Measurements from ENCODE around the gene GC. TPM values are rescaled to one million over a fixed set of nuclear protein-coding genes. Genes with fewer than 3 reads are reported as not detected.

Gene GC
- total and polyA plus RNA-seq, 10 of the 15 experiments (the other 5 are each of a cell fraction or from before 2014, with no cell fraction given), result 2.3 TPM; not detected in 9

GRCh38 chr4:71765821-71766383, 18.0 kb downstream of the GC start:
- no peaks in the 10 kb centered on the region for H4K20me1 ChIP-seq (ENCODE audit: control insufficient read depth, insufficient read depth)
- no peaks in the 10 kb centered on the region for H3K4me1 ChIP-seq (ENCODE audit: control insufficient read depth, insufficient read depth, low read length)
- no peak overlapping the region for H2AFZ ChIP-seq (ENCODE audit: control insufficient read depth, low read depth, low read length)
- RAD21 ChIA-PET (ENCODE audit: unreplicated experiment), result no interaction called here
- no peaks in the 10 kb centered on the region for H3K79me2 ChIP-seq (ENCODE audit: control insufficient read depth, insufficient read depth, low read length)
- DNase-seq (ENCODE audit: low read depth, low spot score), result no peak
- CTCF ChIA-PET, result no interaction called here
- no peaks in the 10 kb centered on the region for H3K9me3 ChIP-seq (replicated peaks; ENCODE audit: control insufficient read depth, insufficient read depth, low read length)
- no TSS peak for BruUV-seq (replicated peaks)
- SMC1A ChIA-PET (ENCODE audit: uncharacterized antibody, unreplicated experiment), result no interaction called here
- WGBS (ENCODE audit: insufficient coverage, insufficient replicate concordance, low lambda C conversion rate, missing lambda C conversion rate), result 0% methylated on average over 2 of the region's 2 CpGs
- TF ChIP-seq MYC (IDR thresholded peaks at IDR 0.05; ENCODE audit: insufficient read depth, insufficient read length, insufficient replicate concordance, low read length, severe bottlenecking) (no peak), HDAC2 (IDR thresholded peaks at IDR 0.05) (no peak), SREBF1 (IDR thresholded peaks at IDR 0.05; ENCODE audit: low read length) (no peak), ZZZ3 (IDR thresholded peaks at IDR 0.05; ENCODE audit: control insufficient read depth, insufficient read length, low read depth) (no peak), HCFC1 (IDR thresholded peaks at IDR 0.05; ENCODE audit: low read length) (no peak), BRCA1 (IDR thresholded peaks at IDR 0.05; ENCODE audit: low read depth, low read length) (no peak), ETV6 (conservative IDR thresholded peaks at IDR 0.05 in 1 of 2, IDR thresholded peaks at IDR 0.05 in 1 of 2; ENCODE audit: borderline replicate concordance in 1 of 2, low read depth in 1 of 2) (no peak)
- POLR2A ChIA-PET, result no interaction called here
- in situ Hi-C loops (cut with MboI) (no loop called here), intact Hi-C loops (cut with micrococcal nuclease; ENCODE audit: unreplicated experiment) (no loop called here)
- H3K36me3 ChIP-seq (ENCODE audit: control insufficient read depth in 2 of 2, insufficient read depth in 2 of 2, low read length in 1 of 2), result no peaks in the 10 kb centered on the region
- FAIRE-seq, result no peak
- no peaks in the 10 kb centered on the region for H3K27me3 ChIP-seq (replicated peaks in 1 of 2; ENCODE audit: control insufficient read depth in 2 of 2, insufficient read depth in 2 of 2, low read length in 1 of 2)
- no peak overlapping the region for H3K4me2 ChIP-seq (ENCODE audit: control insufficient read depth, insufficient read depth)
- H3K4me3 ChIP-seq, result no peak overlapping the region
- no peak overlapping the region for H3K9ac ChIP-seq (ENCODE audit: control insufficient read depth, insufficient read depth, low read length)
- ATAC-seq, result no peak
- H3K27ac ChIP-seq (ENCODE audit: control insufficient read depth, insufficient read depth), result no peak overlapping the region

GRCh38 chr4:71765350-71765749, 18.5 kb downstream of the GC start:
- WGBS (ENCODE audit: insufficient coverage, insufficient replicate concordance, low lambda C conversion rate, missing lambda C conversion rate), result 12% methylated on average over 4 of the region's 4 CpGs
- H3K4me1 ChIP-seq (ENCODE audit: control insufficient read depth, insufficient read depth, low read length), result no peaks in the 10 kb centered on the region
- no peaks in the 10 kb centered on the region for H4K20me1 ChIP-seq (ENCODE audit: control insufficient read depth, insufficient read depth)
- ChIA-PET POLR2A (no interaction called here), RAD21 (ENCODE audit: unreplicated experiment) (no interaction called here), SMC1A (ENCODE audit: uncharacterized antibody, unreplicated experiment) (no interaction called here), CTCF (no interaction called here)
- H2AFZ ChIP-seq (ENCODE audit: control insufficient read depth, low read depth, low read length), result no peak overlapping the region
- DNase-seq (ENCODE audit: low read depth, low spot score) (no peak), ATAC-seq (no peak), FAIRE-seq (no peak)
- no peak overlapping the region for H3K4me2 ChIP-seq (ENCODE audit: control insufficient read depth, insufficient read depth)
- no peaks in the 10 kb centered on the region for H3K79me2 ChIP-seq (ENCODE audit: control insufficient read depth, insufficient read depth, low read length)
- TF ChIP-seq BACH1 (IDR thresholded peaks at IDR 0.05; ENCODE audit: borderline replicate concordance) (no peak), NR2C2 (IDR thresholded peaks at IDR 0.05; ENCODE audit: borderline replicate concordance, control insufficient read depth, insufficient read length, low read depth) (no peak), ZBTB33 (IDR thresholded peaks at IDR 0.05) (no peak), PML (IDR thresholded peaks at IDR 0.05; ENCODE audit: low read length) (no peak)
- no TSS peak for BruUV-seq (replicated peaks)
- intact Hi-C loops (cut with micrococcal nuclease; ENCODE audit: unreplicated experiment), result no loop called here
- H3K9ac ChIP-seq (ENCODE audit: control insufficient read depth, insufficient read depth, low read length), result no peak overlapping the region
- H3K36me3 ChIP-seq (ENCODE audit: control insufficient read depth in 2 of 2, insufficient read depth in 2 of 2, low read length in 1 of 2), result no peaks in the 10 kb centered on the region
- H3K9me3 ChIP-seq (replicated peaks; ENCODE audit: control insufficient read depth, insufficient read depth, low read length), result no peaks in the 10 kb centered on the region
- H3K27ac ChIP-seq (ENCODE audit: control insufficient read depth, insufficient read depth), result no peak overlapping the region
- no peak overlapping the region for H3K4me3 ChIP-seq
- in situ Hi-C loops (cut with MboI), result no loop called here
- no peaks in the 10 kb centered on the region for H3K27me3 ChIP-seq (replicated peaks in 1 of 2; ENCODE audit: control insufficient read depth in 2 of 2, insufficient read depth in 2 of 2, low read length in 1 of 2)

All from GM12878 (cell line).